Upper lobe of right lung (tissue), 1 donor: ENCODE results near the gene PRICKLE1. TPM values are rescaled to one million over a fixed set of nuclear protein-coding genes. Genes with fewer than 3 reads are reported as not detected.

ENCODE experiments used
- ATAC-seq: fragments of 200-7000 bp; cut with Tn5 transposase; one replicate; pipeline ENCODE4 v1.9.1; 2020; ENCODE audit warnings: mild to moderate bottlenecking, moderate library complexity
- DNase-seq: peaks from one replicate; pipeline ENCODE4 v3.0.0-alpha.2; 2020
- H3K27ac ChIP-seq: fragments of 200-600 bp; one replicate; pipeline ENCODE4 v1.8.0; 2022
- H3K27me3 ChIP-seq: fragments of 200-600 bp; one replicate; pipeline ENCODE4 v1.8.0; 2022; ENCODE audit warnings: mild to moderate bottlenecking
- H3K36me3 ChIP-seq: fragments of 200-600 bp; one replicate; pipeline ENCODE4 v1.8.0; 2022
- H3K4me1 ChIP-seq: fragments of 200-600 bp; one replicate; pipeline ENCODE4 v1.8.0; 2022
- H3K4me3 ChIP-seq: fragments of 200-600 bp; one replicate; pipeline ENCODE4 v1.8.0; 2022; ENCODE audit warnings: mild to moderate bottlenecking
- H3K9me3 ChIP-seq: fragments of 200-600 bp; one replicate; pipeline ENCODE4 v1.8.0; 2022
- CTCF ChIP-seq: fragments of 200-600 bp; IDR thresholded peaks from one replicate; pipeline ENCODE4 v1.8.0; 2022; ENCODE audit warnings: antibody characterized with exemption
- intact Hi-C: fragments of 100-400 bp; cut with DNase I; formaldehyde crosslinking; loops from one replicate; pipeline ENCODE4 v1.11.0; 2022
- total RNA-seq: library from RNA; stranded (reverse); fragmentation: NEBNext Ultra II Directional; extraction: Animal tissue kit (Norgen Biotek cat#: 25700); gene quantifications from one replicate; pipeline ENCODE4 v1.2.1, GENCODE V29; 2021
- donor health status: DM: no; HTN: yes; CAD: no; lungs with severe emphysema.

The PRICKLE1 gene
- total RNA-seq, 1 donor from 2014 or later, result 18.4 TPM

GRCh38 chr12:42448841-42449240 lies 140.7 kb downstream of the PRICKLE1 start:
- H3K36me3 ChIP-seq, result peaks cover 10% of the 10 kb centered on the region
- H3K27ac ChIP-seq, result no peak overlapping the region
- intact Hi-C loops, result no loop called here
- no peaks in the 10 kb centered on the region for H3K4me1 ChIP-seq
- ATAC-seq, result no peak
- no peak overlapping the region for H3K4me3 ChIP-seq
- H3K9me3 ChIP-seq, result no peaks in the 10 kb centered on the region
- no peak for DNase-seq
- no peaks in the 10 kb centered on the region for H3K27me3 ChIP-seq
- TF ChIP-seq CTCF, result no peak

- H3K27ac ChIP-seq, result no peak overlapping the region
- no peaks in the 10 kb centered on the region for H3K27me3 ChIP-seq
- ATAC-seq (no peak), DNase-seq (no peak)
- peaks cover 17% of the 10 kb centered on the region for H3K36me3 ChIP-seq
- intact Hi-C loops, result no loop called here
- H3K4me3 ChIP-seq, result no peak overlapping the region
- no peaks in the 10 kb centered on the region for H3K4me1 ChIP-seq
- no peak for TF ChIP-seq CTCF
- no peaks in the 10 kb centered on the region for H3K9me3 ChIP-seq
These were observed 142.2 kb downstream of the PRICKLE1 start for GRCh38 chr12:42447371-42447786.

- Histone ChIP-seq H3K4me3 (no peak overlapping the region), H3K36me3 (peaks cover 23% of the 10 kb centered on the region), H3K9me3 (no peaks in the 10 kb centered on the region), H3K27ac (no peak overlapping the region), H3K4me1 (no peaks in the 10 kb centered on the region), H3K27me3 (no peaks in the 10 kb centered on the region)
- intact Hi-C loops, result no loop called here
- no peak for TF ChIP-seq CTCF
- ATAC-seq (no peak), DNase-seq (no peak)
These were observed 142.8 kb downstream of the PRICKLE1 start for GRCh38 chr12:42446761-42447160.

- ATAC-seq, result no peak
- intact Hi-C loops, result no loop called here
- DNase-seq, result no peak
- H3K9me3 ChIP-seq, result no peaks in the 10 kb centered on the region
- no peak overlapping the region for H3K4me3 ChIP-seq
- no peaks in the 10 kb centered on the region for H3K4me1 ChIP-seq
- H3K36me3 ChIP-seq, result peaks cover 27% of the 10 kb centered on the region
- H3K27ac ChIP-seq, result no peak overlapping the region
- TF ChIP-seq CTCF, result no peak
- H3K27me3 ChIP-seq, result no peaks in the 10 kb centered on the region
These were observed 143.7 kb downstream of the PRICKLE1 start for GRCh38 chr12:42445891-42446290.

GRCh38 chr12:42444192-42444943 lies 145.2 kb downstream of the PRICKLE1 start:
- ATAC-seq (no peak), DNase-seq (no peak)
- no peak for TF ChIP-seq CTCF
- intact Hi-C loops, result no loop called here
- Histone ChIP-seq H3K4me1 (no peaks in the 10 kb centered on the region), H3K27me3 (no peaks in the 10 kb centered on the region), H3K4me3 (no peak overlapping the region), H3K9me3 (no peaks in the 10 kb centered on the region), H3K27ac (no peak overlapping the region), H3K36me3 (peaks cover 27% of the 10 kb centered on the region)
